Neuronal stem cell (in vitro differentiated cells): ENCODE measurements around the gene SHISAL1.

Experiments used
- DNase-seq: peaks from one replicate; pipeline ENCODE4 v3.0.0-alpha.2; 2013; ENCODE audit warnings: low spot score
- H2AFZ ChIP-seq: one replicate; pipeline ENCODE4 v1.6.1; 2013; ENCODE audit warnings: mild to moderate bottlenecking, low read length, inconsistent platforms
- H2AK5ac ChIP-seq: 2 replicates; pipeline ENCODE4 v1.6.1; 2013; ENCODE audit warnings: low read depth, mild to moderate bottlenecking, inconsistent platforms, low read length, moderate library complexity, mixed read lengths
- H2BK120ac ChIP-seq: 2 replicates; pipeline ENCODE4 v1.6.1; 2013; ENCODE audit warnings: low read depth, mild to moderate bottlenecking, inconsistent platforms, low read length, moderate library complexity, mixed read lengths
- H2BK12ac ChIP-seq: one replicate; pipeline ENCODE4 v1.6.1; 2013; ENCODE audit warnings: low read length, inconsistent platforms
- H2BK15ac ChIP-seq: 2 replicates; pipeline ENCODE4 v1.6.1; 2013; ENCODE audit warnings: mild to moderate bottlenecking, low read length, inconsistent platforms, mixed read lengths
- H2BK5ac ChIP-seq: one replicate; pipeline ENCODE4 v1.6.1; 2013; ENCODE audit warnings: inconsistent platforms, mild to moderate bottlenecking, low read length, moderate library complexity
- H3K14ac ChIP-seq: one replicate; pipeline ENCODE4 v1.6.1; 2013; ENCODE audit warnings: low read length, inconsistent platforms
- H3K18ac ChIP-seq: 2 replicates; pipeline ENCODE4 v1.6.1; 2013; ENCODE audit warnings: low read length, inconsistent platforms
- H3K23ac ChIP-seq: 2 replicates; pipeline ENCODE4 v1.6.1; 2013; ENCODE audit warnings: low read depth, mild to moderate bottlenecking, mixed read lengths, low read length, inconsistent platforms; ENCODE audit not compliant: poor library complexity
- H3K27ac ChIP-seq: replicated peaks from 3 replicates; pipeline ENCODE4 v1.5.1; 2013; ENCODE audit warnings: low read length, inconsistent platforms
- H3K27me3 ChIP-seq, 3 experiments: 2 replicates each; pipeline ENCODE4 v1.6.1; 2013; ENCODE audit warnings: low read length in 3 of 3, mild to moderate bottlenecking in 2 of 3, inconsistent platforms in 1 of 3, low read depth in 1 of 3, mixed read lengths in 1 of 3, moderate library complexity in 1 of 3; ENCODE audit not compliant: control insufficient read depth in 3 of 3, insufficient read depth in 3 of 3
- H3K36me3 ChIP-seq, 2 donors: replicated peaks in 1 of 2; 2 replicates each; pipeline ENCODE4 v1.6.1; 2013; ENCODE audit warnings: low read length in 2 of 2; ENCODE audit not compliant: control insufficient read depth in 2 of 2, insufficient read depth in 2 of 2
- H3K4ac ChIP-seq: 2 replicates; pipeline ENCODE4 v1.6.1; 2013; ENCODE audit warnings: inconsistent platforms, mild to moderate bottlenecking, low read length, moderate library complexity
- H3K4me1 ChIP-seq, 2 donors: 1 replicate in 1 of 2; 2 replicates in 1 of 2; pipeline ENCODE4 v1.6.1; 2013; ENCODE audit warnings: low read length in 2 of 2, low read depth in 1 of 2; ENCODE audit not compliant: control insufficient read depth in 2 of 2, insufficient read depth in 1 of 2
- H3K4me2 ChIP-seq: one replicate; pipeline ENCODE4 v1.6.1; 2013; ENCODE audit warnings: mild to moderate bottlenecking, low read length, inconsistent platforms; ENCODE audit not compliant: insufficient read depth, poor library complexity, severe bottlenecking
- H3K4me3 ChIP-seq, 2 donors: 2 replicates each; pipeline ENCODE4 v1.5.1; 2013; ENCODE audit warnings: low read length in 2 of 2, mild to moderate bottlenecking in 2 of 2, inconsistent platforms in 1 of 2, moderate library complexity in 1 of 2
- H3K79me1 ChIP-seq: one replicate; pipeline ENCODE4 v1.6.1; 2013; ENCODE audit warnings: low read depth, mild to moderate bottlenecking, inconsistent platforms, low read length, moderate library complexity
- H3K9ac ChIP-seq: one replicate; pipeline ENCODE4 v1.6.1; 2013; ENCODE audit warnings: mild to moderate bottlenecking, low read depth, low read length, inconsistent platforms; ENCODE audit not compliant: poor library complexity
- H3K9me3 ChIP-seq, 2 donors: replicated peaks in 1 of 2; 2 replicates each; pipeline versions ENCODE3 to v1.6.1; 2013; ENCODE audit warnings: low read length in 2 of 2, mild to moderate bottlenecking in 2 of 2, inconsistent platforms in 1 of 2, low read depth in 1 of 2, mixed read lengths in 1 of 2, moderate library complexity in 1 of 2; ENCODE audit not compliant: control insufficient read depth in 2 of 2, insufficient read depth in 1 of 2
- H4K8ac ChIP-seq: one replicate; pipeline ENCODE4 v1.6.1; 2013; ENCODE audit warnings: low read depth, mild to moderate bottlenecking, inconsistent platforms, low read length, moderate library complexity
- H4K91ac ChIP-seq: one replicate; pipeline ENCODE4 v1.6.1; 2013; ENCODE audit warnings: low read length, low read depth, mild to moderate bottlenecking, inconsistent platforms; ENCODE audit not compliant: poor library complexity
- WGBS, 2 donors: extraction: QIAGEN DNeasy Blood & Tissue Kit; methylation state at CpG; one replicate each; pipeline ENCODE4 v1.1.7; 2013; ENCODE audit warnings: missing lambda C conversion rate in 2 of 2, mixed read lengths in 1 of 2; ENCODE audit not compliant: insufficient read length in 2 of 2, insufficient replicate concordance in 1 of 2; ENCODE audit errors: extremely low coverage in 2 of 2; 5-methylcytosine and 5-hydroxymethylcytosine counted together

Gene SHISAL1

DNA sequence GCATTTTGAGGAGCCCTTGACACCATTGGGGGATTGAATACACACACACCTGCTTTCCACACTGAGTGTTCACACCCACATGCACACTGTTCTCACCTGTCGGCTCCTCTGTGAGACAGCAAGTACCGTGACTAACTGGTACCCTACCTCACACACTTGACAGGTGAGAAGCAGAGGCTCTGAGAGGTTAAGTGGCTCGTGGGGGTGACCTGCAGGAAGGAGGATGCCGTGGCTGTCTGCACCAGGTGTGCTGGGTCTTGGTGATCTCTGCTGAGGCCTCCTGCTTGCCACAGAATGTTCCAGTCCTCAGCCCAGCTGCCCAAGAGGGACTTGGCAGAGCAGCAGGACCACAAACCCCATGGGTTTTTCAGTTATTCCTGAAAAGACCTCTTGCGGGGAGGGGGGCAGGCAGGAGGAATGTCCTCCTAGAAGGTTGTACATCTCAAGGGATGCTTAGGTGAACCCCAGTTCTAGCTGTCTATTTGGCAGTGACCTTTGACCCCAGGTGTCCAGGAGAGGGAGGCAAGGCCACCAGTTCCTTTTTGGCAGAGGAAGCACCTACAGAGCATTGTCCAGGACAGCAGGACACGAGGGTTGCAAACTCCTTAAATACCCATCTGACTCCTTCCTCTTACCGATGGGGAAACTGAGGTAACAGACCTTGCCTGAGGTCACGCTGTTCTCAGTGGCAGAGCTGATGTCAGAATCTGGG lies 66.0 kb downstream of the SHISAL1 start:
- no CpG with 5 or more reads among the region's 8 CpGs for WGBS, 2 donors
- peaks cover 7 to 11% of the 10 kb centered on the region in 2 donors for H3K9me3 ChIP-seq
- peaks cover 2% of the 10 kb centered on the region for H3K79me1 ChIP-seq
- H3K14ac ChIP-seq: no peak overlapping the region
- peaks cover 0 to 3% of the 10 kb centered on the region in 2 donors for H3K4me1 ChIP-seq
- H3K9ac ChIP-seq: no peak overlapping the region
- H3K23ac ChIP-seq: no peak overlapping the region
- no peak overlapping the region for H3K27ac ChIP-seq
- H2BK12ac ChIP-seq: no peak overlapping the region
- H3K18ac ChIP-seq: peak overlapping the region; percentile 53
- H4K91ac ChIP-seq: no peak overlapping the region
- no peak overlapping the region for H3K4me3 ChIP-seq
- no peaks in the 10 kb centered on the region for H3K36me3 ChIP-seq
- no peak overlapping the region for H2BK120ac ChIP-seq
- peaks cover 0 to 2% (median 0%) of the 10 kb centered on the region in 3 experiments for H3K27me3 ChIP-seq
- no peak for DNase-seq
- no peak overlapping the region for H4K8ac ChIP-seq
- no peak overlapping the region for H3K4me2 ChIP-seq
- no peak overlapping the region for H2AFZ ChIP-seq
- H2BK5ac ChIP-seq: no peak overlapping the region
- H2BK15ac ChIP-seq: no peak overlapping the region
- H3K4ac ChIP-seq: no peak overlapping the region
- no peak overlapping the region for H2AK5ac ChIP-seq

DNA sequence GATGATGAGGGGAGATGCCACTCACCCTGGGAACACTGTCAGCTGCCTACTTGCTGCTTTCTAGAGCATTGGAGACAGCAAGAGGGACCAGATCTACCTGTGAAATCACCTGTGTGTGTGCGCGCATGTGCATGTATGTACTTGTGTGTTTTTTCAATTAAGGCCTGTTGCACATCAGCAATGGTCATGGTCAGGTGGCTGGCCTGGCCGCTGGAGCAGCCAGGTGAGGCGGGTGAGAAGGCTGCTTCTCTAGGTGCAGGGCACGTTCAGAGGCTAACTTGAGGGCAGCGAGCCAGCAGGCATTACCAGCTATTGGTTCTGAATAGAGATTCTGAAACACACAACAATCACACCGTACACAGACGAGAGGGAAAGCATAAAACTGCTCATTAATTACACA lies 66.9 kb downstream of the SHISAL1 start:
- H2BK12ac ChIP-seq: no peak overlapping the region
- H3K14ac ChIP-seq: no peak overlapping the region
- no peak overlapping the region for H3K4me2 ChIP-seq
- H2BK120ac ChIP-seq: no peak overlapping the region
- no peak for DNase-seq
- peaks cover 2% of the 10 kb centered on the region for H3K79me1 ChIP-seq
- H3K4me3 ChIP-seq: no peak overlapping the region
- no peak overlapping the region for H3K9ac ChIP-seq
- peak overlapping the region; percentile 72 for H4K8ac ChIP-seq
- peaks cover 0 to 3% of the 10 kb centered on the region in 2 donors for H3K4me1 ChIP-seq
- H2AFZ ChIP-seq: no peak overlapping the region
- WGBS, 2 donors: no CpG with 5 or more reads among the region's 8 CpGs
- H2BK15ac ChIP-seq: no peak overlapping the region
- no peak overlapping the region for H4K91ac ChIP-seq
- peaks cover 0 to 2% (median 0%) of the 10 kb centered on the region in 3 experiments for H3K27me3 ChIP-seq
- no peak overlapping the region for H3K23ac ChIP-seq
- H2BK5ac ChIP-seq: no peak overlapping the region
- H3K36me3 ChIP-seq: no peaks in the 10 kb centered on the region
- no peak overlapping the region for H2AK5ac ChIP-seq
- H3K18ac ChIP-seq: peak overlapping the region; percentile 70
- H3K27ac ChIP-seq: no peak overlapping the region
- no peak overlapping the region for H3K4ac ChIP-seq
- H3K9me3 ChIP-seq: peaks cover 7 to 11% of the 10 kb centered on the region in 2 donors

DNA sequence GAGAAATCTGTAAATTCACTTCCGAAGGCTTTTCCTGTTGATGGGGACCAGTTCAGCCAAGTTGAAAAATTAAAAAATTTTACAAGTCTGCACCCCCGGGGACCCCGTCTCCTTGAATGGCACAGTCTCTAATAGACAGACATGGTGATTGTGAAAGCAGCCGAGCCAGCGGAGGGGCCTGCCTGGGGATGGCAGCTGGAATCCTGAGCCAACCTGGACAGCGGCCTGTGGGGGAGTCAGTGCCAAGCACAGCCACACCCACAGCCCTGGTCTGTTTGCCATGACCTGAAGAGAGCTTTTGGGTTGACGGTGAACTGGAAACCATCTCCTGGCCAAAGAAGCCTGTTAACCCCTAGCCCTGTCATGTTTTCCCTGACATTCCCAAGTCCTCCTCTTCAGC lies 67.3 kb downstream of the SHISAL1 start:
- H3K4ac ChIP-seq: no peak overlapping the region
- no peak overlapping the region for H2AK5ac ChIP-seq
- no peak overlapping the region for H2AFZ ChIP-seq
- H2BK5ac ChIP-seq: no peak overlapping the region
- peaks cover 5 to 10% of the 10 kb centered on the region in 2 donors for H3K9me3 ChIP-seq
- no peak overlapping the region for H3K14ac ChIP-seq
- no peak overlapping the region for H3K18ac ChIP-seq
- no peak overlapping the region for H3K27ac ChIP-seq
- H3K4me3 ChIP-seq: no peak overlapping the region
- H3K23ac ChIP-seq: no peak overlapping the region
- peaks cover 0 to 3% of the 10 kb centered on the region in 2 donors for H3K4me1 ChIP-seq
- H2BK120ac ChIP-seq: no peak overlapping the region
- H3K36me3 ChIP-seq: no peaks in the 10 kb centered on the region
- WGBS, 2 donors: no CpG with 5 or more reads among the region's 7 CpGs
- no peaks in the 10 kb centered on the region for H3K27me3 ChIP-seq
- no peak overlapping the region for H3K4me2 ChIP-seq
- no peak overlapping the region for H4K91ac ChIP-seq
- no peak overlapping the region for H2BK15ac ChIP-seq
- H3K9ac ChIP-seq: no peak overlapping the region
- H3K79me1 ChIP-seq: peaks cover 2% of the 10 kb centered on the region
- H2BK12ac ChIP-seq: no peak overlapping the region
- no peak overlapping the region for H4K8ac ChIP-seq
- no peak for DNase-seq

DNA sequence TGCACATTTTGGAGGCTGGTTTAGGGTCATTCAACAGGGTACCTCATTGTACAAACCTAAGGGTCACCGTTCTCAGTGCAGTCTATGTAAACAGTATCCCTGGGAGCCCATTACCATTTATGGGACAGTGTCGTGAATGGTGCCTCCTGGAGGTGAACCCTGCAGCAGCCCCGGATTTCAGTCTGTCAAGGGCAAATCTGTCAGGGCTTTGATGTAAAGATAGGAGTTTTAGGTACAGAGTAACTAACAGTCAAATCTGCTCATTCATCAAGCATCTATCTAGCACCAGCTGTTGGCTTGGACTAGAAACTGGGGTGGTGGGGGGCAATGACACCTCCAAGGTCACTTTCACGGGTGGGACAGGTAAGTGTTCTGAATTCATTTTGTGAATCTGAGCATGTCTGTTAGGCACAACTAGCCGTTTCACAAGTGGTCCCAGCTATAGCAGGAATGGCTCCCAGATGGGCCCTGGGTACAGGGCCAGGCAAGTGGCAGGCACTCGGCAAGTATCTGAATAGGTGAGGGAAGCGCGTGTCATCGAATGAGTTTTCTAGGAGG lies 68.4 kb downstream of the SHISAL1 start:
- Histone ChIP-seq H2BK12ac (no peak overlapping the region), H3K23ac (no peak overlapping the region), H3K9ac (peak overlapping the region; percentile 47), H3K9me3 (peaks cover 0 to 1% of the 10 kb centered on the region in 2 donors), H4K91ac (no peak overlapping the region), H2BK5ac (no peak overlapping the region), H3K4ac (no peak overlapping the region), H2BK120ac (no peak overlapping the region), H2BK15ac (no peak overlapping the region), H2AK5ac (no peak overlapping the region), H3K4me3 (no peak overlapping the region), H2AFZ (no peak overlapping the region), H3K18ac (no peak overlapping the region), H3K79me1 (peaks cover 2% of the 10 kb centered on the region), H3K4me2 (no peak overlapping the region), H3K4me1 (peaks cover 0 to 3% of the 10 kb centered on the region in 2 donors), H3K36me3 (no peaks in the 10 kb centered on the region), H3K14ac (no peak overlapping the region), H3K27ac (no peak overlapping the region), H4K8ac (no peak overlapping the region), H3K27me3 (no peaks in the 10 kb centered on the region)
- no peak for DNase-seq
- no CpG with 5 or more reads among the region's 9 CpGs for WGBS, 2 donors
